Measurements from ENCODE around the gene TRPM3. TPM values are rescaled to one million over a fixed set of nuclear protein-coding genes. Genes with fewer than 3 reads are reported as not detected.

Gene TRPM3
- total and polyA plus RNA-seq, 2 of the 13 experiments (the other 11 are each of a cell fraction or from before 2014, with no cell fraction given): not detected

DNA sequence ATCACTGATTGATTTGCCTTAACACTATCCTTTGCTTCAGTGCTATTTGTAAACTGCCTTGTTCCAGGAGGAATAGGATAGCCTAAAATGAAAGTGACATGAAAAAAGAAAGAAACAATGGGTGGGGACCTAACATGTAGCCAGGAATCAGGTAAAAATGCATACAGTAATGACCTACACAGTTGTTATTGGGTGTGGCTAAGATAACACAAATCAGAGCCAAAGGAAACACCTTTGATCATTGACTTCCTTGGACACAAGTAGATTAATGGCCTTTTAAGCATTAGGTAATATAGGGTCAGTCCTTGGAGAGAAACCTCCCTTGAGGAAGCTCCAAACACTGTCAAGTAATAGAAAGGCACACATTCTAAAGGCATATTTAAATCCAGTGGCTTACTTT is 220.4 kb downstream of the TRPM3 start:
- CTCF ChIA-PET (ENCODE audit: low intra/inter-chr PET ratio, low total read pairs): no interaction called here
- in situ Hi-C loops (cut with HindIII; ENCODE audit: extremely low pct_ligation_motif_present, low pct_unique_long_range_greater_than_20kb): no loop called here
- no peak for FAIRE-seq

More for the DNA sequence above, 220.4 kb downstream of the TRPM3 start:
- H2AFZ ChIP-seq (ENCODE audit: low read length): no peak overlapping the region
- no peak for ATAC-seq
- POLR2A ChIA-PET: no interaction called here
- no peak overlapping the region for H3K9ac ChIP-seq (ENCODE audit: insufficient read depth, low read depth, low read length)
- TF ChIP-seq, protein P1, sequence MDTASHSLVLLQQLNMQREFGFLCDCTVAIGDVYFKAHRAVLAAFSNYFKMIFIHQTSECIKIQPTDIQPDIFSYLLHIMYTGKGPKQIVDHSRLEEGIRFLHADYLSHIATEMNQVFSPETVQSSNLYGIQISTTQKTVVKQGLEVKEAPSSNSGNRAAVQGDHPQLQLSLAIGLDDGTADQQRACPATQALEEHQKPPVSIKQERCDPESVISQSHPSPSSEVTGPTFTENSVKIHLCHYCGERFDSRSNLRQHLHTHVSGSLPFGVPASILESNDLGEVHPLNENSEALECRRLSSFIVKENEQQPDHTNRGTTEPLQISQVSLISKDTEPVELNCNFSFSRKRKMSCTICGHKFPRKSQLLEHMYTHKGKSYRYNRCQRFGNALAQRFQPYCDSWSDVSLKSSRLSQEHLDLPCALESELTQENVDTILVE (CRISPR knock-in tag; IDR thresholded peaks at IDR 0.05): no peak
- no peak for TF ChIP-seq KLF9 (CRISPR knock-in tag; IDR thresholded peaks at IDR 0.05; ENCODE audit: low read depth)
- TF ChIP-seq, protein P2, sequence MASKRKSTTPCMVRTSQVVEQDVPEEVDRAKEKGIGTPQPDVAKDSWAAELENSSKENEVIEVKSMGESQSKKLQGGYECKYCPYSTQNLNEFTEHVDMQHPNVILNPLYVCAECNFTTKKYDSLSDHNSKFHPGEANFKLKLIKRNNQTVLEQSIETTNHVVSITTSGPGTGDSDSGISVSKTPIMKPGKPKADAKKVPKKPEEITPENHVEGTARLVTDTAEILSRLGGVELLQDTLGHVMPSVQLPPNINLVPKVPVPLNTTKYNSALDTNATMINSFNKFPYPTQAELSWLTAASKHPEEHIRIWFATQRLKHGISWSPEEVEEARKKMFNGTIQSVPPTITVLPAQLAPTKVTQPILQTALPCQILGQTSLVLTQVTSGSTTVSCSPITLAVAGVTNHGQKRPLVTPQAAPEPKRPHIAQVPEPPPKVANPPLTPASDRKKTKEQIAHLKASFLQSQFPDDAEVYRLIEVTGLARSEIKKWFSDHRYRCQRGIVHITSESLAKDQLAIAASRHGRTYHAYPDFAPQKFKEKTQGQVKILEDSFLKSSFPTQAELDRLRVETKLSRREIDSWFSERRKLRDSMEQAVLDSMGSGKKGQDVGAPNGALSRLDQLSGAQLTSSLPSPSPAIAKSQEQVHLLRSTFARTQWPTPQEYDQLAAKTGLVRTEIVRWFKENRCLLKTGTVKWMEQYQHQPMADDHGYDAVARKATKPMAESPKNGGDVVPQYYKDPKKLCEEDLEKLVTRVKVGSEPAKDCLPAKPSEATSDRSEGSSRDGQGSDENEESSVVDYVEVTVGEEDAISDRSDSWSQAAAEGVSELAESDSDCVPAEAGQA (IDR thresholded peaks at IDR 0.05; ENCODE audit: low read depth): no peak
- TF ChIP-seq, protein P2 (CRISPR knock-in tag; IDR thresholded peaks at IDR 0.05; ENCODE audit: borderline replicate concordance): no peak
- no peak for TF ChIP-seq TGIF2 (CRISPR knock-in tag; IDR thresholded peaks at IDR 0.05)
- TF ChIP-seq, protein P3, sequence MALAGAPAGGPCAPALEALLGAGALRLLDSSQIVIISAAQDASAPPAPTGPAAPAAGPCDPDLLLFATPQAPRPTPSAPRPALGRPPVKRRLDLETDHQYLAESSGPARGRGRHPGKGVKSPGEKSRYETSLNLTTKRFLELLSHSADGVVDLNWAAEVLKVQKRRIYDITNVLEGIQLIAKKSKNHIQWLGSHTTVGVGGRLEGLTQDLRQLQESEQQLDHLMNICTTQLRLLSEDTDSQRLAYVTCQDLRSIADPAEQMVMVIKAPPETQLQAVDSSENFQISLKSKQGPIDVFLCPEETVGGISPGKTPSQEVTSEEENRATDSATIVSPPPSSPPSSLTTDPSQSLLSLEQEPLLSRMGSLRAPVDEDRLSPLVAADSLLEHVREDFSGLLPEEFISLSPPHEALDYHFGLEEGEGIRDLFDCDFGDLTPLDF (CRISPR knock-in tag; IDR thresholded peaks at IDR 0.05): no peak
- TF ChIP-seq CHD4 (IDR thresholded peaks at IDR 0.05; ENCODE audit: borderline replicate concordance, low read length): no peak
- no peak for TF ChIP-seq TBP (CRISPR knock-in tag; IDR thresholded peaks at IDR 0.05)
- TF ChIP-seq RARA (CRISPR knock-in tag; IDR thresholded peaks at IDR 0.05): no peak
- no peak for TF ChIP-seq ZNF607 (CRISPR knock-in tag; IDR thresholded peaks at IDR 0.05; ENCODE audit: borderline replicate concordance)
- TF ChIP-seq, protein P4, sequence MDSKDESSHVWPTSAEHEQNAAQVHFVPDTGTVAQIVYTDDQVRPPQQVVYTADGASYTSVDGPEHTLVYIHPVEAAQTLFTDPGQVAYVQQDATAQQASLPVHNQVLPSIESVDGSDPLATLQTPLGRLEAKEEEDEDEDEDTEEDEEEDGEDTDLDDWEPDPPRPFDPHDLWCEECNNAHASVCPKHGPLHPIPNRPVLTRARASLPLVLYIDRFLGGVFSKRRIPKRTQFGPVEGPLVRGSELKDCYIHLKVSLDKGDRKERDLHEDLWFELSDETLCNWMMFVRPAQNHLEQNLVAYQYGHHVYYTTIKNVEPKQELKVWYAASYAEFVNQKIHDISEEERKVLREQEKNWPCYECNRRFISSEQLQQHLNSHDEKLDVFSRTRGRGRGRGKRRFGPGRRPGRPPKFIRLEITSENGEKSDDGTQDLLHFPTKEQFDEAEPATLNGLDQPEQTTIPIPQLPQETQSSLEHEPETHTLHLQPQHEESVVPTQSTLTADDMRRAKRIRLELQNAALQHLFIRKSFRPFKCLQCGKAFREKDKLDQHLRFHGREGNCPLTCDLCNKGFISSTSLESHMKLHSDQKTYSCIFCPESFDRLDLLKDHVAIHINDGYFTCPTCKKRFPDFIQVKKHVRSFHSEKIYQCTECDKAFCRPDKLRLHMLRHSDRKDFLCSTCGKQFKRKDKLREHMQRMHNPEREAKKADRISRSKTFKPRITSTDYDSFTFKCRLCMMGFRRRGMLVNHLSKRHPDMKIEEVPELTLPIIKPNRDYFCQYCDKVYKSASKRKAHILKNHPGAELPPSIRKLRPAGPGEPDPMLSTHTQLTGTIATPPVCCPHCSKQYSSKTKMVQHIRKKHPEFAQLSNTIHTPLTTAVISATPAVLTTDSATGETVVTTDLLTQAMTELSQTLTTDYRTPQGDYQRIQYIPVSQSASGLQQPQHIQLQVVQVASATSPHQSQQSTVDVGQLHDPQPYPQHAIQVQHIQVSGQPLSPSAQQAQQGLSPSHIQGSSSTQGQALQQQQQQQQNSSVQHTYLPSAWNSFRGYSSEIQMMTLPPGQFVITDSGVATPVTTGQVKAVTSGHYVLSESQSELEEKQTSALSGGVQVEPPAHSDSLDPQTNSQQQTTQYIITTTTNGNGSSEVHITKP (CRISPR knock-in tag; IDR thresholded peaks at IDR 0.05; ENCODE audit: low read depth): no peak
- no peak for TF ChIP-seq ZNF878 (CRISPR knock-in tag; IDR thresholded peaks at IDR 0.05)
- no peak overlapping the region for H3K4me3 ChIP-seq (replicated peaks in 1 of 3; ENCODE audit: insufficient read depth in 1 of 3, low read depth in 2 of 3, low read length in 3 of 3)
- H3K9me3 ChIP-seq (ENCODE audit: low read length): no peaks in the 10 kb centered on the region
- no TSS peak for BruUV-seq (replicated peaks)
- H3K27ac ChIP-seq (ENCODE audit: extremely low read length, insufficient read depth, low read length): no peak overlapping the region
- no peaks in the 10 kb centered on the region; a peak in 1 of 5 replicates for H3K27me3 ChIP-seq (ENCODE audit: control insufficient read depth in 1 of 2, insufficient read depth in 2 of 2, low read length in 2 of 2)
- H3K4me2 ChIP-seq (ENCODE audit: low read depth, low read length): no peak overlapping the region
- intact Hi-C loops (cut with micrococcal nuclease; ENCODE audit: unreplicated experiment): no loop called here
- no peaks in the 10 kb centered on the region for H3K4me1 ChIP-seq (ENCODE audit: insufficient read depth, low read length)
- DNase-seq (ENCODE audit: low spot score): no peak
- H3K79me2 ChIP-seq (ENCODE audit: insufficient read depth, low read length): no peaks in the 10 kb centered on the region
- no peaks in the 10 kb centered on the region for H4K20me1 ChIP-seq (ENCODE audit: insufficient read depth, low read length)
- no peaks in the 10 kb centered on the region for H3K36me3 ChIP-seq (replicated peaks in 1 of 2; ENCODE audit: control insufficient read depth in 1 of 2, insufficient read depth in 2 of 2, low read length in 2 of 2)

Measured in HepG2 (cell line).